ENCODE measurements around the gene ISLR. TPM values are rescaled to one million over a fixed set of nuclear protein-coding genes. Genes with fewer than 3 reads are reported as not detected.

The ISLR gene
- total RNA-seq, 2 donors from 2014 or later: not detected

DNA sequence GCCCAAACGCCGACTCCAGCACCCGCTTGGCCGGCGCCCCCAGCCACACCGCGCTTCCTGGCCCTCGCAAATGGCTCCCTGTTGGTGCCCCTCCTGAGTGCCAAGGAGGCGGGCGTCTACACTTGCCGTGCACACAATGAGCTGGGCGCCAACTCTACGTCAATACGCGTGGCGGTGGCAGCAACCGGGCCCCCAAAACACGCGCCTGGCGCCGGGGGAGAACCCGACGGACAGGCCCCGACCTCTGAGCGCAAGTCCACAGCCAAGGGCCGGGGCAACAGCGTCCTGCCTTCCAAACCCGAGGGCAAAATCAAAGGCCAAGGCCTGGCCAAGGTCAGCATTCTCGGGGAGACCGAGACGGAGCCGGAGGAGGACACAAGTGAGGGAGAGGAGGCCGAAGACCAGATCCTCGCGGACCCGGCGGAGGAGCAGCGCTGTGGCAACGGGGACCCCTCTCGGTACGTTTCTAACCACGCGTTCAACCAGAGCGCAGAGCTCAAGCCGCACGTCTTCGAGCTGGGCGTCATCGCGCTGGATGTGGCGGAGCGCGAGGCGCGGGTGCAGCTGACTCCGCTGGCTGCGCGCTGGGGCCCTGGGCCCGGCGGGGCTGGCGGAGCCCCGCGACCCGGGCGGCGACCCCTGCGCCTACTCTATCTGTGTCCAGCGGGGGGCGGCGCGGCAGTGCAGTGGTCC, 39.7 kb upstream of the ISLR start:
- no peak overlapping the region for H3K27ac Mint-ChIP-seq
- no peak overlapping the region for H3K4me3 Mint-ChIP-seq

GRCh38 chr15:74134387-74135027, 39.0 kb upstream of the ISLR start:
- H3K27ac Mint-ChIP-seq: no peak overlapping the region
- peak overlapping the region; percentile 54 for H3K4me3 Mint-ChIP-seq
- H3K9me3 Mint-ChIP-seq: no peaks in the 10 kb centered on the region
- peak; percentile 52 for ATAC-seq (replicated peaks)
- H3K27me3 Mint-ChIP-seq: peaks cover 62% of the 10 kb centered on the region
- peaks cover 5% of the 10 kb centered on the region for H3K36me3 Mint-ChIP-seq (ENCODE audit: low read depth)
- H3K4me1 Mint-ChIP-seq: peaks cover 8% of the 10 kb centered on the region

More for the DNA sequence above, 39.7 kb upstream of the ISLR start:
- Mint-ChIP-seq H3K4me1 (peaks cover 9% of the 10 kb centered on the region), H3K36me3 (ENCODE audit: low read depth) (peaks cover 5% of the 10 kb centered on the region), H3K9me3 (no peaks in the 10 kb centered on the region), H3K27me3 (peaks cover 61% of the 10 kb centered on the region)
- ATAC-seq (replicated peaks): no peak

DNA sequence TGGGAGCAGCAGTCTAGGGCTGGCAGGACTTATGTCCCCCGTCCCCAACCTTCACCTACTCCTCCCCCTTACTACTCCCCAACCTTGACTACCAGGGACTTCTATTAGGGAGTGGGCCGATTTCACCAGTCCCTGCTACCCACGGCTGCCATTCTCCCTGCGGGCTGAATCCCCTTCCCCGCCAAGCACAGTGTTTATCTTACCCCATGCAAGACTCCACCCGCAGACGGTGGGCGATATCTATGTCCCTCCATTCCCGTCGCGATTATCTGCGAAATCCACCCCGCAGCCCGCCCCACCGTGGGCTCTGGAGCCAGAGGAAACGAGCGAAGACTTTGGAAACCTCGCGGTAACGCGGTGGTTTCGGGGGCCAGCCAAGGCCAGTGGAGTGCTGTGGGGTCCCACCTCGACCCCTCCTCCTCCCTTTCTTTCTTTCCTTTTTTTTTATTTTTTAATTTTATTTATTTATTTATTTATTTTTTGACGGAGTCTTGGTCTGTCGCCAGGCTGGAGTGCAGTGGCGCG, 38.4 kb upstream of the ISLR start:
- no peak overlapping the region for H3K27ac Mint-ChIP-seq
- peaks cover 5% of the 10 kb centered on the region for H3K36me3 Mint-ChIP-seq (ENCODE audit: low read depth)
- no peaks in the 10 kb centered on the region for H3K9me3 Mint-ChIP-seq
- no peak for ATAC-seq (replicated peaks)
- peaks cover 62% of the 10 kb centered on the region for H3K27me3 Mint-ChIP-seq
- peaks cover 4% of the 10 kb centered on the region for H3K4me1 Mint-ChIP-seq
- H3K4me3 Mint-ChIP-seq: peak overlapping the region; percentile 54

DNA sequence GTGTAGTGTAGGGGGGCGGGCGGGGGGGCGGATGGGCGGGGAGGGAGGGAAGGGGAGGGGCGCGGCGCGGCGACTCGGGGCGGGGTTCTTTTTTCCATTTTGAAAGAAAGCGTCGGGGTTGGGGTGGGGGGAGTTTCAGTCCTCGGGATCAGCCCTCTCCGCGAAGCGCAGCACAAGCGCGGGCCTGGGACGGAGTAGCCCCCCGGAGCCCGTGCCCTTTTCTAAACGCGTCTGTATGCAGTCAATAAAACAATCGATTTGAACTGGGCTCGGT, 37.0 kb upstream of the ISLR start:
- peaks cover 5% of the 10 kb centered on the region for H3K36me3 Mint-ChIP-seq (ENCODE audit: low read depth)
- peak overlapping the region; percentile 54 for H3K4me3 Mint-ChIP-seq
- no peaks in the 10 kb centered on the region for H3K9me3 Mint-ChIP-seq
- no peaks in the 10 kb centered on the region for H3K4me1 Mint-ChIP-seq
- H3K27me3 Mint-ChIP-seq: peaks cover 55% of the 10 kb centered on the region
- no peak overlapping the region for H3K27ac Mint-ChIP-seq
- ATAC-seq (replicated peaks): no peak

GRCh38 chr15:74136814-74137536, 36.5 kb upstream of the ISLR start:
- H3K27me3 Mint-ChIP-seq: peaks cover 50% of the 10 kb centered on the region
- H3K4me3 Mint-ChIP-seq: peak overlapping the region; percentile 54
- peaks cover 5% of the 10 kb centered on the region for H3K36me3 Mint-ChIP-seq (ENCODE audit: low read depth)
- H3K9me3 Mint-ChIP-seq: no peaks in the 10 kb centered on the region
- no peak overlapping the region for H3K27ac Mint-ChIP-seq
- no peak for ATAC-seq (replicated peaks)
- no peaks in the 10 kb centered on the region for H3K4me1 Mint-ChIP-seq

DNA sequence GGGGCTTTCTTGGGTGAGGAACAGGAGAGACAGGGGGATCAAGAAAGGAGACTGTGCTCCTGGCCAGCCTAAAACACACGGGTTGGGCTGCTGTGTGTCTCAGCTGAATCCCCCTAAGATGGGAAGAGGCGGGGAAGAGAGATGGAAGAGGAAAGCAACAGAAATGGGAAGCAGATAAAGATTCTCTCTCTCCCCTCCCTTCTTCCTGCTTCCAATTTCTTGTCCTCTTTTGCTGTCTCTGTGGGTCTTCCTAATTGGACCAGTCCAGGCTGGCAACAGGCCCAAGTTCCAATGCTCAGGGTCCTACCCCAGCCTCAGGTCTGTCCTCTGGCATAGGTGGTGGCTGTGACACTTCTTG, 36.0 kb upstream of the ISLR start:
- H3K9me3 Mint-ChIP-seq: no peaks in the 10 kb centered on the region
- H3K4me3 Mint-ChIP-seq: no peak overlapping the region
- no peak overlapping the region for H3K27ac Mint-ChIP-seq
- H3K36me3 Mint-ChIP-seq (ENCODE audit: low read depth): peaks cover 5% of the 10 kb centered on the region
- H3K4me1 Mint-ChIP-seq: no peaks in the 10 kb centered on the region
- peaks cover 49% of the 10 kb centered on the region for H3K27me3 Mint-ChIP-seq
- no peak for ATAC-seq (replicated peaks)

DNA sequence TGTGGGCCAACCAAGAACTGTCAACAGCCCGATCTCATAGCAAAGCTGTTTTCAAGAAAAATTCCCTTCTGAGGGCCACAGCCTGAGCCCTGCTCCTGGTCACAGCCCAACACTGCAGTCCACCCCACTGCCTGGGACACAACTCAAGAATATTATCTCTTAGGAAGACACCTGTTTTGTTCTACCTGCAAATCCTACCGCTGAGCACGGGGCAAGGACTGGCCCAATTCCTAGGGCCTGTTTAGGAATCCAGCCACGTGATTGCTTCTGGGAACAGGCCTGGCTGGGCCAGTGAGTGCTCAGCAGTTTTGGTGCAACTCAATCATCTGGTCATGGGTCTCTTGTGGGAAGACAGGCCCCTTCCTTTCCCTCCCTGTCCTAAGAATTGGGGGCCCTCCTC, 34.9 kb upstream of the ISLR start:
- H3K4me1 Mint-ChIP-seq: no peaks in the 10 kb centered on the region
- H3K27ac Mint-ChIP-seq: no peak overlapping the region
- ATAC-seq (replicated peaks): no peak
- peaks cover 5% of the 10 kb centered on the region for H3K36me3 Mint-ChIP-seq (ENCODE audit: low read depth)
- H3K27me3 Mint-ChIP-seq: peaks cover 50% of the 10 kb centered on the region
- H3K4me3 Mint-ChIP-seq: no peak overlapping the region
- no peaks in the 10 kb centered on the region for H3K9me3 Mint-ChIP-seq

- H3K27me3 Mint-ChIP-seq: peaks cover 54% of the 10 kb centered on the region
These were observed 31.9 kb upstream of the ISLR start for GRCh38 chr15:74141591-74141990.

DNA sequence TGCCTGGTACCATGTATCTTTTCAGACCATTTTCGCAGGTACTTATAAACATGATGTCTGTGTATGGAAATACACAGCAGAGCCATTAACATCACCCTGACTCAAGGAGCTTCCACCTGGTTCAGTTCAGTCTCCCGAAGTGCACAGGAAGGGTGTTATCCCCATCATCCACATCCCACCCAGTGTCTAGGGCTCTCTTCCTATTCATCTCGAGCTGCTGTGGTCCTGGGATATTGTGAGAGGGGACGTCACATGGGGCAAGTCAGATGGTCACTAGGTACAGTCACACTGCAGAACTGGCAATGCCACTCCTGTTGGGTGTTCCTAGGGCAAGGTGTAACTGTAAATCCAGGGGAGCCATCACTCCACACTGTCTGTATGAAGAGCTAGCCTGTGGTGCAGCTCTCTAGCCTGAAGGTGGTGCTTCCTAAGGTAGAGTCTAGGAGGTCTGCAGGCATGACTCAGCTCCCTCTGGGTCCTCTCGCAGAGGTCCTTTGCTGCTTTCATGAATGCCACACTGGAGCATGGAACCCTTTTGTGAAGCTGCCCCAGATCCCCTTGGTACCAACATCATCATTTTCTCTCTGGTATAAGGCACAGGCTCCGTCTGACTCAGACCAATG, 29.2 kb upstream of the ISLR start:
- H3K27ac Mint-ChIP-seq: no peak overlapping the region
- ATAC-seq (replicated peaks): no peak
- no peaks in the 10 kb centered on the region for H3K9me3 Mint-ChIP-seq
- H3K4me1 Mint-ChIP-seq: no peaks in the 10 kb centered on the region
- H3K36me3 Mint-ChIP-seq (ENCODE audit: low read depth): no peaks in the 10 kb centered on the region
- H3K4me3 Mint-ChIP-seq: no peak overlapping the region
- H3K27me3 Mint-ChIP-seq: peaks cover 43% of the 10 kb centered on the region

More at GRCh38 chr15:74141591-74141990, 31.9 kb upstream of the ISLR start:
- Mint-ChIP-seq H3K4me3 (no peak overlapping the region), H3K9me3 (no peaks in the 10 kb centered on the region), H3K27ac (no peak overlapping the region), H3K36me3 (ENCODE audit: low read depth) (no peaks in the 10 kb centered on the region), H3K4me1 (no peaks in the 10 kb centered on the region)
- ATAC-seq (replicated peaks): no peak

DNA sequence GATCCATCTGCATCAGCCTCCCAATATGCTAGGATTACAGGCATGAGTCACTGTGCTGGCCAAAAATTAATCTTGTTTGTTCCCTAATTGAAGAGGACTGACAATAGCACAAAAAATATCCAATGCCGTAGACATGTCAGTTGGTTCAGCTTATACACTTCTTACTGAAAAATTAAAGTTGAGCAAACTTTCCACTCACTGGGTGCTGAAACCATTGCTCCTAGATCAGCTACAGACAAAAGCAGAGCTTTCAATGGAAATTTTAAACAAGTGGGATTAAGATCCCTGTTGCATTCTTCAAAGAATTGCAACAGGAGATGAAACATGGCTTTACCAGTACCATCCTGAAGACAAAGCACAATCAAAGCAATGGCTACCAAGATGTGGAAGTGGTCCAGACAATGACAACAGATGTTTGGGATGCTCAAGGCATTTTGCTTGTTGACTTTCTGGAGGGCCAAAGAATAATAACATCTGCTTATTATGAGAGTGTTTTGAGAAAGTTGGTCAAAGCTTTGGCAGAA, 27.2 kb upstream of the ISLR start:
- no peaks in the 10 kb centered on the region for H3K4me1 Mint-ChIP-seq
- no peaks in the 10 kb centered on the region for H3K9me3 Mint-ChIP-seq
- H3K4me3 Mint-ChIP-seq: no peak overlapping the region
- ATAC-seq (replicated peaks): no peak
- no peak overlapping the region for H3K27ac Mint-ChIP-seq
- H3K27me3 Mint-ChIP-seq: peaks cover 37% of the 10 kb centered on the region
- H3K36me3 Mint-ChIP-seq (ENCODE audit: low read depth): no peaks in the 10 kb centered on the region

DNA sequence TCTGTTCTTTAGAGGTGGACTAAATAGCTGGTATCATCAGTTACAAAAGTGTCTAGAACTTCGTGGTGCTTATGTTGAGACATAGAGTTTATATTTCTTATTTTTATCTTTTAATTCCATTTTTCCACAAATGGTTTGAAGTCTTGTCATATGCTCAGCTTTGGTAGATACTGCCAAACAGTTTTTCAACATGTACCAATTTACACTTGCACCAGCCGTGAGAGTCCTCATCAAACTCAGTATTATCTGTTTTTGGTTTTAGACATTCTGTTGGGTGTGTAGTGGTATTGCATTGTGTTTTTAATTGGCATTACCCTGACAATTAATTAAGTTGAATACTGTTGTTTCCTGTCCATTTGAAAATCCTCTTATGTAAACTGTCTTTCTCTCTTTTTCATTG, 26.5 kb upstream of the ISLR start:
- Mint-ChIP-seq H3K36me3 (ENCODE audit: low read depth) (no peaks in the 10 kb centered on the region), H3K9me3 (no peaks in the 10 kb centered on the region), H3K27me3 (peaks cover 37% of the 10 kb centered on the region), H3K4me3 (no peak overlapping the region), H3K27ac (no peak overlapping the region), H3K4me1 (no peaks in the 10 kb centered on the region)
- ATAC-seq (replicated peaks): no peak

DNA sequence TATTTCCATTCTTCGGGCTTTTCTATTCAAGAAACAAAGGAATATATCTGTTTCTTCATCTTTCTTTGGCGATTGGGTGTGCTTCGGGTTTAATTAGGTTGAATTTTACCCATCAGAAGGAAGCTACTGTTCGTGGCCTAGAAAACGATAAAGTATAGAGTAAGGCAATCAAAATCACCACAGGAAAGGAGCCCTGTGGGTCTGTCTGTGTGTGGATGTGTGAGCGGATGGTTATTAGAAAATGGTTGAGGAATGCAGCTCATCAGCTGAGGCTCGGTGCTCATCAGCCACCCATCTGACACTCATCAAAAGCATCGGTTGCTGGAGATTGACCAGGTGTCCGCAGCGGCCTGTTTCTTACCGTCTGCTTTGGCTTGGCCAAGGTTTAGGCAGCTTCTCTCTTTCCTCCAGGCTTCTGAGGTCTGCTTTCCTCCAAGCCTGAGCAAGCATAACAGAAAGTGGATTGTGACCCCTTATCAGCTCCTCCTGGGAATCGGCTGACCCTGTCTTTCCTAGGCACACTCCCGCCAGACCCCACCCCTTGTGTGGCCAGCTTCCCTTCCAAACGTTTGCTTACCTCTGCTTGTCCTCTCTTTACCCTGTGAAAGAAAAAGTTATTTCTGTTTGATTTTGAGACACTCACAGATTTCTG, 17.6 kb upstream of the ISLR start:
- no peak overlapping the region for H3K4me3 Mint-ChIP-seq
- H3K9me3 Mint-ChIP-seq: no peaks in the 10 kb centered on the region
- no peak overlapping the region for H3K27ac Mint-ChIP-seq
- no peak for ATAC-seq (replicated peaks)
- H3K4me1 Mint-ChIP-seq: peaks cover 3% of the 10 kb centered on the region
- H3K36me3 Mint-ChIP-seq (ENCODE audit: low read depth): no peaks in the 10 kb centered on the region
- H3K27me3 Mint-ChIP-seq: peaks cover 19% of the 10 kb centered on the region

- H3K4me1 Mint-ChIP-seq: peaks cover 3% of the 10 kb centered on the region
- H3K27me3 Mint-ChIP-seq: peaks cover 16% of the 10 kb centered on the region
- no peaks in the 10 kb centered on the region for H3K9me3 Mint-ChIP-seq
- no peak overlapping the region for H3K27ac Mint-ChIP-seq
- ATAC-seq (replicated peaks): no peak
- no peaks in the 10 kb centered on the region for H3K36me3 Mint-ChIP-seq (ENCODE audit: low read depth)
- H3K4me3 Mint-ChIP-seq: no peak overlapping the region
These were observed 16.7 kb upstream of the ISLR start for GRCh38 chr15:74156678-74157411.
